ENCODE measurements around the gene CLSTN1. TPM values are rescaled to one million over a fixed set of nuclear protein-coding genes. Genes with fewer than 3 reads are reported as not detected.

The CLSTN1 gene
- total and polyA plus RNA-seq, 2 of the 8 experiments (the other 6 are each of a cell fraction or from before 2014, with no cell fraction given): 34.2 to 97.4 TPM

GRCh38 chr1:9833632-9834031 lies 9.9 kb upstream of the CLSTN1 start (continued):
- TF ChIP-seq, protein P1, sequence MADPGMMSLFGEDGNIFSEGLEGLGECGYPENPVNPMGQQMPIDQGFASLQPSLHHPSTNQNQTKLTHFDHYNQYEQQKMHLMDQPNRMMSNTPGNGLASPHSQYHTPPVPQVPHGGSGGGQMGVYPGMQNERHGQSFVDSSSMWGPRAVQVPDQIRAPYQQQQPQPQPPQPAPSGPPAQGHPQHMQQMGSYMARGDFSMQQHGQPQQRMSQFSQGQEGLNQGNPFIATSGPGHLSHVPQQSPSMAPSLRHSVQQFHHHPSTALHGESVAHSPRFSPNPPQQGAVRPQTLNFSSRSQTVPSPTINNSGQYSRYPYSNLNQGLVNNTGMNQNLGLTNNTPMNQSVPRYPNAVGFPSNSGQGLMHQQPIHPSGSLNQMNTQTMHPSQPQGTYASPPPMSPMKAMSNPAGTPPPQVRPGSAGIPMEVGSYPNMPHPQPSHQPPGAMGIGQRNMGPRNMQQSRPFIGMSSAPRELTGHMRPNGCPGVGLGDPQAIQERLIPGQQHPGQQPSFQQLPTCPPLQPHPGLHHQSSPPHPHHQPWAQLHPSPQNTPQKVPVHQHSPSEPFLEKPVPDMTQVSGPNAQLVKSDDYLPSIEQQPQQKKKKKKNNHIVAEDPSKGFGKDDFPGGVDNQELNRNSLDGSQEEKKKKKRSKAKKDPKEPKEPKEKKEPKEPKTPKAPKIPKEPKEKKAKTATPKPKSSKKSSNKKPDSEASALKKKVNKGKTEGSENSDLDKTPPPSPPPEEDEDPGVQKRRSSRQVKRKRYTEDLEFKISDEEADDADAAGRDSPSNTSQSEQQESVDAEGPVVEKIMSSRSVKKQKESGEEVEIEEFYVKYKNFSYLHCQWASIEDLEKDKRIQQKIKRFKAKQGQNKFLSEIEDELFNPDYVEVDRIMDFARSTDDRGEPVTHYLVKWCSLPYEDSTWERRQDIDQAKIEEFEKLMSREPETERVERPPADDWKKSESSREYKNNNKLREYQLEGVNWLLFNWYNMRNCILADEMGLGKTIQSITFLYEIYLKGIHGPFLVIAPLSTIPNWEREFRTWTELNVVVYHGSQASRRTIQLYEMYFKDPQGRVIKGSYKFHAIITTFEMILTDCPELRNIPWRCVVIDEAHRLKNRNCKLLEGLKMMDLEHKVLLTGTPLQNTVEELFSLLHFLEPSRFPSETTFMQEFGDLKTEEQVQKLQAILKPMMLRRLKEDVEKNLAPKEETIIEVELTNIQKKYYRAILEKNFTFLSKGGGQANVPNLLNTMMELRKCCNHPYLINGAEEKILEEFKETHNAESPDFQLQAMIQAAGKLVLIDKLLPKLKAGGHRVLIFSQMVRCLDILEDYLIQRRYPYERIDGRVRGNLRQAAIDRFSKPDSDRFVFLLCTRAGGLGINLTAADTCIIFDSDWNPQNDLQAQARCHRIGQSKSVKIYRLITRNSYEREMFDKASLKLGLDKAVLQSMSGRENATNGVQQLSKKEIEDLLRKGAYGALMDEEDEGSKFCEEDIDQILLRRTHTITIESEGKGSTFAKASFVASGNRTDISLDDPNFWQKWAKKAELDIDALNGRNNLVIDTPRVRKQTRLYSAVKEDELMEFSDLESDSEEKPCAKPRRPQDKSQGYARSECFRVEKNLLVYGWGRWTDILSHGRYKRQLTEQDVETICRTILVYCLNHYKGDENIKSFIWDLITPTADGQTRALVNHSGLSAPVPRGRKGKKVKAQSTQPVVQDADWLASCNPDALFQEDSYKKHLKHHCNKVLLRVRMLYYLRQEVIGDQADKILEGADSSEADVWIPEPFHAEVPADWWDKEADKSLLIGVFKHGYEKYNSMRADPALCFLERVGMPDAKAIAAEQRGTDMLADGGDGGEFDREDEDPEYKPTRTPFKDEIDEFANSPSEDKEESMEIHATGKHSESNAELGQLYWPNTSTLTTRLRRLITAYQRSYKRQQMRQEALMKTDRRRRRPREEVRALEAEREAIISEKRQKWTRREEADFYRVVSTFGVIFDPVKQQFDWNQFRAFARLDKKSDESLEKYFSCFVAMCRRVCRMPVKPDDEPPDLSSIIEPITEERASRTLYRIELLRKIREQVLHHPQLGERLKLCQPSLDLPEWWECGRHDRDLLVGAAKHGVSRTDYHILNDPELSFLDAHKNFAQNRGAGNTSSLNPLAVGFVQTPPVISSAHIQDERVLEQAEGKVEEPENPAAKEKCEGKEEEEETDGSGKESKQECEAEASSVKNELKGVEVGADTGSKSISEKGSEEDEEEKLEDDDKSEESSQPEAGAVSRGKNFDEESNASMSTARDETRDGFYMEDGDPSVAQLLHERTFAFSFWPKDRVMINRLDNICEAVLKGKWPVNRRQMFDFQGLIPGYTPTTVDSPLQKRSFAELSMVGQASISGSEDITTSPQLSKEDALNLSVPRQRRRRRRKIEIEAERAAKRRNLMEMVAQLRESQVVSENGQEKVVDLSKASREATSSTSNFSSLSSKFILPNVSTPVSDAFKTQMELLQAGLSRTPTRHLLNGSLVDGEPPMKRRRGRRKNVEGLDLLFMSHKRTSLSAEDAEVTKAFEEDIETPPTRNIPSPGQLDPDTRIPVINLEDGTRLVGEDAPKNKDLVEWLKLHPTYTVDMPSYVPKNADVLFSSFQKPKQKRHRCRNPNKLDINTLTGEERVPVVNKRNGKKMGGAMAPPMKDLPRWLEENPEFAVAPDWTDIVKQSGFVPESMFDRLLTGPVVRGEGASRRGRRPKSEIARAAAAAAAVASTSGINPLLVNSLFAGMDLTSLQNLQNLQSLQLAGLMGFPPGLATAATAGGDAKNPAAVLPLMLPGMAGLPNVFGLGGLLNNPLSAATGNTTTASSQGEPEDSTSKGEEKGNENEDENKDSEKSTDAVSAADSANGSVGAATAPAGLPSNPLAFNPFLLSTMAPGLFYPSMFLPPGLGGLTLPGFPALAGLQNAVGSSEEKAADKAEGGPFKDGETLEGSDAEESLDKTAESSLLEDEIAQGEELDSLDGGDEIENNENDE (IDR thresholded peaks at IDR 0.05; ENCODE audit: insufficient replicate concordance, low read length): no peak
- no peak for TF ChIP-seq TCF12 (IDR thresholded peaks at IDR 0.05; ENCODE audit: low read depth, low read length)
- TF ChIP-seq TAF7 (optimal IDR thresholded peaks at IDR 0.05; ENCODE audit: borderline replicate concordance, low read depth, low read length): no peak
- TF ChIP-seq CREB1 (IDR thresholded peaks at IDR 0.05): no peak
- no peak for TF ChIP-seq FOSL1 (IDR thresholded peaks at IDR 0.05; ENCODE audit: insufficient read depth, low read depth, low read length)
- no peak for TF ChIP-seq RFX5 (IDR thresholded peaks at IDR 0.05; ENCODE audit: borderline replicate concordance, low read depth, low read length)
- TF ChIP-seq ASH2L (IDR thresholded peaks at IDR 0.05; ENCODE audit: low read length): no peak
- TF ChIP-seq TAF1 (IDR thresholded peaks at IDR 0.05; ENCODE audit: low read depth, low read length): no peak
- no peak for TF ChIP-seq MAX (IDR thresholded peaks at IDR 0.05)
- TF ChIP-seq ATF2 (IDR thresholded peaks at IDR 0.05; ENCODE audit: low read length): no peak
- TF ChIP-seq YY1 (IDR thresholded peaks at IDR 0.05; ENCODE audit: low read depth, low read length): no peak

All from H1 (cell line).